ENCODE results near the gene CARD16.

CARD16 gene

DNA sequence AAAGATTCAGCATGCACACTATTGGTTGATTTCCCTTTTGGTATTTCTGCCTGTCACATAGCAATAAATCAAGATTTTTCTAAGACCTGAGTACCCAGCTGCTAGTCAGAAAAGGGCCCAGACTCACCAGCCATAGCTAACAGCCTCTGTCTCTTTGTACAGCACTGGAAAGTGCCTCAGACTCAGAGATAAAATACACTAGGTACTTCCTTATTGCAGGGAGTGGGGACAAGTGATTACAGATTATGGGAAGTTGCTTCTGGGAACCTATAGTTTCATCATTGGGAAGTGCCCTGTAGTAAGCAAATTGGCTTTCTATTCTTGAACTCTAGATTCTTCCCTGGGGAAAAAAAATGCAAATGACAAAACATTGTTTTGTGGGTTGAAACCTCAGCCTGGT, 22.1 kb downstream of the CARD16 start, which contains the start of gene CASP5:
Gene CASP5, minus strand, starts transcription at position 166 of the 400 bp plus-strand sequence. Its CDS starts 32 bp downstream, at position 134.
- peaks cover 0 to 29% (median 0%) of the 10 kb centered on the region in 11 experiments; a peak in 10 of 22 replicates for H3K36me3 ChIP-seq
- H3K27ac ChIP-seq: peak within 1 kb of the TSS in 8 of 11 experiments; percentile 32 to 89 (median 61); a peak in 14 of 22 replicates
- H3K4me3 ChIP-seq: peak within 1 kb of the TSS in 4 of 10 experiments; percentile 44 to 57 (median 50); a peak in 8 of 20 replicates
- H3K9ac ChIP-seq: peak within 1 kb of the TSS in 4 of 11 experiments; percentile 58 to 83 (median 79); a peak in 9 of 22 replicates
- peaks cover 8 to 54% (median 21%) of the 10 kb centered on the region in 10 experiments for H3K4me1 ChIP-seq
- no peaks in the 10 kb centered on the region for H4K20me1 ChIP-seq
- no peak for TF ChIP-seq Cebpa-rat (IDR thresholded peaks at IDR 0.05)
- peaks cover 0 to 16% (median 0%) of the 10 kb centered on the region in 11 experiments; a peak in 2 of 22 replicates for H3K9me3 ChIP-seq (replicated peaks in 1 of 11)
- peak within 1 kb of the TSS; percentile 23 to 93 (median 57); a peak in 20 of 22 replicates for H3K4me2 ChIP-seq
- no peaks in the 10 kb centered on the region for H3K27me3 ChIP-seq

DNA sequence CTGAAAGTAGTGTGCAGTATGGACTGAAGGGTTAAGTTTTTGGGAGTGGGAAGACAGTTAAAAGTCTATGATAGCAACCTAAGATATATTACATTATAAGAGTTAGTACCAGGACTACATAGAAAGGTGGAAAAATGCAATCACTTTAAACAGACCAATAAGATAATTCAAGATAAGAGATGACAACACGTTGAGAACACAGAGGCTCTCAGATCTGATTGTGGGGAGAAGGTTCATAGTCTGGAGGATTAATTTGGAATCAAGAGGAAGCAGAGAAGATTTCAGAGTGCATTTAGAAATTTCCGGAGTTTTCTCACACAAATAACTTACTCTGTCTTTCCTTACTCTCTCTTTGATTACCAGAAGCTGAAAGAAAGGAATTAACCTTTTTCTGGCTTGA, 22.6 kb downstream of the CARD16 start:
- peaks cover 8 to 50% (median 19%) of the 10 kb centered on the region in 10 experiments for H3K4me1 ChIP-seq
- H3K4me2 ChIP-seq: peak overlapping the region in 10 of 11 experiments; percentile 23 to 93 (median 66); a peak in 18 of 22 replicates
- TF ChIP-seq Cebpa-rat (IDR thresholded peaks at IDR 0.05): no peak
- H3K36me3 ChIP-seq: peaks cover 0 to 26% (median 0%) of the 10 kb centered on the region in 11 experiments; a peak in 10 of 22 replicates
- no peaks in the 10 kb centered on the region for H4K20me1 ChIP-seq
- H3K27ac ChIP-seq: peak overlapping the region in 8 of 11 experiments; percentile 32 to 89 (median 61); a peak in 14 of 22 replicates
- H3K9me3 ChIP-seq (replicated peaks in 1 of 11): peaks cover 0 to 16% (median 0%) of the 10 kb centered on the region in 11 experiments; a peak in 2 of 22 replicates
- H3K9ac ChIP-seq: peak overlapping the region in 4 of 11 experiments; percentile 58 to 83 (median 79); a peak in 9 of 22 replicates
- peak overlapping the region in 4 of 10 experiments; percentile 44 to 57 (median 50); a peak in 7 of 20 replicates for H3K4me3 ChIP-seq
- H3K27me3 ChIP-seq: no peaks in the 10 kb centered on the region

DNA sequence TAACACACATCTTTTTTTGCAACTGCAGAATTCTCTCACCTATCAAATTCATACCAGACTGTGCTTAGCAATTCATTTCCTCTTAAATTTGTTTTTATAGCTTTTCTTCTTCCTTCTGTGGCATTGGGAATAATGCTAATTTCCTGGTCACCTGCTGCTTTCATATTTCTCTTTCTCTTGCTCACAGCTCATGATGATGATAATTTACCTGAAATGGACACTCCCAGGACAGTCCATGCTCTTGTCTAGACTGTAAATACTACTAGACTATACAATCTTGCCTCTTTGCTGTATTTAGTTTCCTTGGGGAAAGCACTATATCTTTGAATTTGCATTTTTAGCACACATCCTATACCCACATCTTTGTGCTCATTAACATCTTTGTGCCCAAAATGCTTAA, 37.7 kb downstream of the CARD16 start:
- H3K36me3 ChIP-seq: peaks cover 0 to 73% (median 0%) of the 10 kb centered on the region in 11 experiments; a peak in 4 of 22 replicates
- no peaks in the 10 kb centered on the region for H3K4me1 ChIP-seq
- H3K27ac ChIP-seq: no peak overlapping the region
- H3K27me3 ChIP-seq: no peaks in the 10 kb centered on the region
- TF ChIP-seq Cebpa-rat (IDR thresholded peaks at IDR 0.05): no peak
- H4K20me1 ChIP-seq: peaks cover 0 to 3% (median 0%) of the 10 kb centered on the region in 11 experiments; a peak in 1 of 22 replicates
- no peaks in the 10 kb centered on the region; a peak in 1 of 22 replicates for H3K9me3 ChIP-seq (replicated peaks in 1 of 11)
- no peak overlapping the region for H3K4me3 ChIP-seq
- no peak overlapping the region for H3K4me2 ChIP-seq
- no peak overlapping the region for H3K9ac ChIP-seq

DNA sequence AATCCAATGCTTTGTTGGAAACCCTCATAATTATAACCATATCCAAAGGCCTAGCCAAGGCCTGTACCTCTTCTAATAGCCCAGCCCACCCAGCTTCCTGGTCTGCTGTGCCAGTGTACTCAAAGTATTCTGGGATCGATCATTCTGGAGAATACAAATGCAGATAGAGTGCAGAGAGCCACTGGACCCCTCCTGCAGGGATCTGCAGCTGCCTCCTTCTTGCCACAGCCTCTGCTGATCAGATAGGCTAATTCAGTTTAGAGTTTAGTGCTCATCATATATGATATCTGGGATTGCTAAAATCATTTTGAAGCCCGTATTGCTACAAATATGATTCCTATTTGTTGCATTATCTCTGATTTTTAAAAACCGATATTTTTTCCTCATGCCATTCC, 39.7 kb downstream of the CARD16 start:
- Histone ChIP-seq H3K9me3 (replicated peaks in 1 of 11) (0 out of 22 replicates have a peak, but pooled peaks cover 0 to 6% (median 0%) of the 10 kb centered on the region in 11 experiments), H3K36me3 (peaks cover 0 to 85% (median 0%) of the 10 kb centered on the region in 11 experiments; a peak in 6 of 22 replicates), H3K4me2 (no peak overlapping the region), H4K20me1 (no peaks in the 10 kb centered on the region; a peak in 1 of 22 replicates), H3K4me1 (no peaks in the 10 kb centered on the region), H3K4me3 (no peak overlapping the region), H3K9ac (no peak overlapping the region), H3K27me3 (no peaks in the 10 kb centered on the region), H3K27ac (no peak overlapping the region)
- TF ChIP-seq Cebpa-rat (IDR thresholded peaks at IDR 0.05): no peak

DNA sequence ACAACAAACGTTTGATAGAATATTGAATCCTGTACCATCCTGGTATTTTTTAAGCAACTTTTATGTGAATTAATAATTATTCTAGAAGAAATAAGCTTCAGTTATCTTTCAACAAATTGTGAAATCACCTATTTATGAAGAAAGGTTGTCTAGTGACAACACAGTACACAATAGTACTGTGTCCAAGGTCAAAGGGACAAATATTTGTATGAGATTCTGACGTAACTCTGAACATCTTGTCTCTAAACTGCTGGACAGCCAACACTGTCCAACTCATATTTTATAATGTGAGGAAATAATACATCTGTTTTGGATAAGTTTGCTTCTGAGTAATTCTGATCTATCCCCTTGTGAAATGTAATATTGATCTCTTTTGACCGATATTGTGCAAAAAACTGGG, 41.1 kb downstream of the CARD16 start:
- TF ChIP-seq Cebpa-rat (IDR thresholded peaks at IDR 0.05): no peak
- H3K4me1 ChIP-seq: no peaks in the 10 kb centered on the region
- no peaks in the 10 kb centered on the region; a peak in 1 of 22 replicates for H4K20me1 ChIP-seq
- H3K36me3 ChIP-seq: peaks cover 0 to 97% (median 0%) of the 10 kb centered on the region in 11 experiments; a peak in 6 of 22 replicates
- no peak overlapping the region for H3K4me3 ChIP-seq
- no peak overlapping the region for H3K9ac ChIP-seq
- 0 out of 22 replicates have a peak, but pooled peaks cover 0 to 6% (median 0%) of the 10 kb centered on the region in 11 experiments for H3K9me3 ChIP-seq (replicated peaks in 1 of 11)
- H3K27me3 ChIP-seq: no peaks in the 10 kb centered on the region
- H3K4me2 ChIP-seq: no peak overlapping the region
- H3K27ac ChIP-seq: no peak overlapping the region

DNA sequence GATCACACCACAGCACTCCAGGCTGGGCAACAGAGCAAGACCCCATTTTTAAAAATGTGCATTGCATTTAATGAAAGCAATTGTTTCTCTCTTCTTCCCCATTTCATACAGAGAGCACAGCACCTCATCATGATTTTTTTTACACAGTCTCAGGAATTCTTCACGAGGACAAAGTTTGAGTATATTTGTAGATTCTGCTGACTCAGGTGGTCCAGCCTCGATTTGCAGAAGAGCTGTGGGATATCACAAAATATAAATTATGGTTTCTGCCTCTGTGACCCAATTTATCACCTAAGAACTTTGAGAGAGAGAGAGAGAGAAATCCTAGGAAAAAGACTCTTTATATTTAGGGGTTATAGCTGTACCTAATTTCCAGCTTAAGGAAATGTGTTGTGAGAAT, 42.0 kb downstream of the CARD16 start:
- Histone ChIP-seq H3K27me3 (no peaks in the 10 kb centered on the region), H3K4me3 (no peak overlapping the region), H3K36me3 (peaks cover 0 to 97% (median 0%) of the 10 kb centered on the region in 11 experiments; a peak in 6 of 22 replicates), H3K4me2 (no peak overlapping the region), H3K9ac (no peak overlapping the region), H3K9me3 (replicated peaks in 1 of 11) (0 out of 22 replicates have a peak, but pooled peaks cover 0 to 6% (median 0%) of the 10 kb centered on the region in 11 experiments), H3K27ac (no peak overlapping the region), H3K4me1 (no peaks in the 10 kb centered on the region), H4K20me1 (no peaks in the 10 kb centered on the region; a peak in 1 of 22 replicates)
- TF ChIP-seq Cebpa-rat (IDR thresholded peaks at IDR 0.05): no peak

DNA sequence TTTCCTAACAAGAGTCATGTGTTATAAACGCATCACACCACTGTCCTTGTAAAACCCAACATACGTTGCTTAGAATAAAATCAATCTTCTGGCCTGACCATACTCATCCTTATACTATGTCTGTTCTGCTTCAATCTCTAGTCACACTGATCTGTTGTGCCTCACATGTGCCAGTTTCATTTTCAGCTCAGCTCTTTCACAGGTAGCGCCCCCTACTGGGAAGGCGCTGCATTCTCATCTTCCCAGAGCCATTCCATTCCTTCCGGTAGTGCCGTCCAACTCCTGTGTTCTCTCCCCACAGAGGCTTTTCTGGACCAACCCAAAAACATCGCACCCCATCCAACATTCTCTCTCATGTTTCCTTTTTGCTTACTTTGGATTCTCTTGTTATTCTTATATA, 44.3 kb downstream of the CARD16 start:
- Histone ChIP-seq H3K9me3 (replicated peaks in 1 of 11) (0 out of 22 replicates have a peak, but pooled peaks cover 0 to 9% (median 0%) of the 10 kb centered on the region in 11 experiments), H3K4me1 (no peaks in the 10 kb centered on the region), H4K20me1 (no peaks in the 10 kb centered on the region), H3K27ac (no peak overlapping the region), H3K9ac (no peak overlapping the region), H3K4me2 (no peak overlapping the region), H3K27me3 (no peaks in the 10 kb centered on the region), H3K36me3 (peaks cover 0 to 97% (median 0%) of the 10 kb centered on the region in 11 experiments; a peak in 6 of 22 replicates), H3K4me3 (no peak overlapping the region)
- no peak for TF ChIP-seq Cebpa-rat (IDR thresholded peaks at IDR 0.05)

DNA sequence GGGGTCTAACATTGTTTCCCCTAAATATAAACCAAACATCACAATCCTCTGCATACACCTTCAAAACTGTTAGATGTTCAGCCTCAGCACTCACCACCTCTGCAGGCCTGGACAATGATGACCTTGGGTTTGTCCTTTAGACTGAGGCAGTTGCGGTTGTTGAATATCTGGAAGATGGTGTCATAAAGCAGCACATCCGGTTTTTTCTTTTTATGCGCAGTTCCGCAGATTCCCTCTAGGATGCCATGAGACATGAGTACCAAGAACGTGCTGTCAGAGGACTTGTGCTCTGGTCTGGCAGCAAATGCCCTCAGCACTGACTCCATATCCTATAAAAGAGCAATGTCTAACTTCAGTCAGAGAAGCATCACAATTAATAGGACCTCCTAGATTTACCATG, 45.0 kb downstream of the CARD16 start:
- TF ChIP-seq Cebpa-rat (IDR thresholded peaks at IDR 0.05): no peak
- H3K9ac ChIP-seq: no peak overlapping the region
- H3K4me1 ChIP-seq: no peaks in the 10 kb centered on the region
- H3K27ac ChIP-seq: no peak overlapping the region
- no peak overlapping the region for H3K4me3 ChIP-seq
- peaks cover 0 to 97% (median 0%) of the 10 kb centered on the region in 11 experiments; a peak in 6 of 22 replicates for H3K36me3 ChIP-seq
- H3K9me3 ChIP-seq (replicated peaks in 1 of 11): peaks cover 0 to 16% (median 0%) of the 10 kb centered on the region in 11 experiments; a peak in 3 of 22 replicates
- H3K4me2 ChIP-seq: no peak overlapping the region
- H4K20me1 ChIP-seq: no peaks in the 10 kb centered on the region
- H3K27me3 ChIP-seq: no peaks in the 10 kb centered on the region

DNA sequence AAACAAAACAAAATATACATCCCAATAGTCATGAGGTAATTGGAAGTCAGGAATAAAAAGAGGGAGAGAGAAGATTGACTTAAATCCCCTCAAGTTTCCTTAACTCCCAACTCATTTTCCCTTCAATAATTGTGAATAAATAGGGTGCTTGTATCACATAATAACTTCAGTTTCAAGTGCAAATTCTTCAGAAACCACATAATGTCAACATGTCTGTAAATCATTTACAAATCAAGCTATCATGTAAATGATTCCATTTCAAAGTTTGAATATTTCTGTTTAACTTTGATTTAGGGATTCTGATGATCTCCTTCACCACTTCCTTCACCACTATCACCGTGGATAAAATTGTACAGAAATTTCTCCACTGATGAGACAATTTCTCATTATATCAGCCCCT, 45.4 kb downstream of the CARD16 start:
- Histone ChIP-seq H3K27ac (no peak overlapping the region), H3K4me3 (no peak overlapping the region), H3K36me3 (peaks cover 0 to 97% (median 0%) of the 10 kb centered on the region in 11 experiments; a peak in 6 of 22 replicates), H3K9ac (no peak overlapping the region), H4K20me1 (no peaks in the 10 kb centered on the region), H3K4me1 (no peaks in the 10 kb centered on the region), H3K27me3 (no peaks in the 10 kb centered on the region), H3K4me2 (no peak overlapping the region), H3K9me3 (replicated peaks in 1 of 11) (peaks cover 0 to 20% (median 0%) of the 10 kb centered on the region in 11 experiments; a peak in 7 of 22 replicates)
- no peak for TF ChIP-seq Cebpa-rat (IDR thresholded peaks at IDR 0.05)
